GM21526 (cell line): ENCODE results near the gene ALPP.
"Not testable (repeated sequence)": the region's sequence is repeated elsewhere in the genome, so short reads cannot be mapped to it uniquely, and the experiment has no call there.

Experiments
- ATAC-seq: cut with Tn5 transposase; IDR thresholded peaks from one replicate; pipeline ENCODE4 v1.9.1; 2021; ENCODE audit warnings: moderate library complexity; ENCODE audit not compliant: unreplicated experiment, low FRiP score

The ALPP gene

DNA sequence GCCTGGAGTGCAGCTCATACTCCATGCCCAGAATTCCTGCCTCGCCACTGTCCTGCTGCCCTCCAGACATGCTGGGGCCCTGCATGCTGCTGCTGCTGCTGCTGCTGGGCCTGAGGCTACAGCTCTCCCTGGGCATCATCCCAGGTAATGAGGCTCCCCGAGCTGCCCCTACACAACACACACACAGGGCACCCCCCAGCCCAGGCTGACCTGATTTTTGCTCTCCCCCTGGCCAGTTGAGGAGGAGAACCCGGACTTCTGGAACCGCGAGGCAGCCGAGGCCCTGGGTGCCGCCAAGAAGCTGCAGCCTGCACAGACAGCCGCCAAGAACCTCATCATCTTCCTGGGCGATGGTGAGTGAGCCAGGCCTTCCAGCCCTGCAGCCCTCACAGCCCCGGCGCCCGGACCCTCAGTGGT, at the start of gene ALPP:
TSS of gene ALPP (plus strand) at position 17 of the 417 bp plus-strand sequence. CDS start at position 69, 52 bp downstream.
- not testable (repeated sequence) for ATAC-seq

DNA sequence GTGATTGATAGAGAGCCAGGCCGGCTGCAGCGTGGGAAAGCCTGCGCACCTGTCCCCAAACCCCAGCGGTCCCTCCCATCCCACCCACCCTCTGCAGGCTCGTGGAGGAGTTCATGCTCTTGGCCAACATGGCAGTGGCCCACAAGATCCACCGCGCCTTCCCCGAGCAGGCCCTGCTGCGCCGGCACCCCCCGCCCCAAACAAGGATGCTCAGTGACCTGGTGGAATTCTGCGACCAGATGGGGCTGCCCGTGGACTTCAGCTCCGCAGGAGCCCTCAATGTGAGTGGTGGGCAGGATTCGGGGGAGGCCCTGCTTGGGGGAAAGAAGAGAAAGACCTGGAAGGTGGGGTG, 48.9 kb upstream of the ALPP start:
- ATAC-seq, result no peak

DNA sequence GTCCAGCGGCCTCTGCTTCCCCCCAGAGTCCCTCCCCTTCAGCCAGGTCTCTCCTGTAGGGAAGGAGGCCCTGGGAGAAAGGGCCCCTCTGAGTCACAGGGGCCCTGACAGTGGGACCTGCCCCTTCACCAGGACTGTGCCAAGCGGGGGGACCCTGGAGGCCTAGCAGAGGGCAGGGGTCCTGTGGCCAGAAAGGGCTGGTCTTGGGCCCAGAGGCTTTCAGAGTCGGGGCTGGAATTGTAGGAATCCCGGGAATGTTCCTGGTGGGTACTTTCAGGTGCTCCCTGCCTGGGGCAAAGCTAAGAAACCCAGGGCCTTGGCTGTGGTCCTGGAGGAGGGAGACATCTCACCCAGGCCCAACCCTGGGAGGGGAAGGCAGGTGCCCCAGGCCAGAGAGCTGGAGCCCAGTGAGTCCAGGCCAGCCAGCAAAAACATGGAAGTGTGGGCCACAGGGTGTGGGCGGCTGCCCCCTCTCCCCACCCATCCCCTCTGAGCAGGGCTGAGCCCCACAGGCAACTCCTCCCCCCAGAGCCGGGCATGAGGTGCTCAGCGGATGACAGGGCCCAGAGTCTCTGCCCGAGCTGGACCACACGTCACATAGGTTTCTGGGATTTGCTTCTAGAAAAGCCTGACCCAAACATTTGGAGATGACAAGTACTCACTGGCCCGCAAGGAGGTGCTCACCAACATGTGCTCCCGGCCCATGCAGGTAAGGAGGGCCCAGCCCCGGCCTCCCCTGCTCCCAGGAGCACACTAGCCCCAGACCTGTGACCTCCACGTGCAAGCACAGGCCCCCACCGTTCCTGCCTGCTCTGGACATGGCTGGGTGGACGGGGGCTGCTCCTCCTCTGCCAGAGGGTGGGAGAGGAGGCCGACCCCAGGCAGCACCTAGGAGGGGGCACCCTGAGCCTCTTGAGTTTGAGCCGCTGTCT, 48.2 kb upstream of the ALPP start:
- ATAC-seq, result no peak

DNA sequence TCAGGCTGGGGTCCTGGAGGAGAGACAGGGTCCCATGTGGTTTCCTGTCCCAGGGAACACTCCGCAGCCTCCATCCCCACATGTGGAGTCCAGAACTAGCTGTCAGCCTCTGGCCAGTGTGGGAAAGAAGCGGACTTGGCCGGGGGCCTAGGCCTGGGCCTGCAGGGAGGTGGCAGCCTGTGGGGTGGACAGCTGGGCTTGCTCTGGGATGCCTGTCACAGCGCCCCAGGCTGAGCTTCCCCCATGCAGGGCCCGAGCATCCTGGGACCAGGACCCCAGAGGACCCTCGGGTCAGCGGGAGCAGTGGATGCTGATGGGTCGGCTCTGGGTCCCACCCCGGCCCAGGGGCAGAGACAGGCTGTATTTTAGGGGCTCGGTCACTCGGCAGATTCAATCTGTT, 47.5 kb upstream of the ALPP start:
- not testable (repeated sequence) for ATAC-seq

DNA sequence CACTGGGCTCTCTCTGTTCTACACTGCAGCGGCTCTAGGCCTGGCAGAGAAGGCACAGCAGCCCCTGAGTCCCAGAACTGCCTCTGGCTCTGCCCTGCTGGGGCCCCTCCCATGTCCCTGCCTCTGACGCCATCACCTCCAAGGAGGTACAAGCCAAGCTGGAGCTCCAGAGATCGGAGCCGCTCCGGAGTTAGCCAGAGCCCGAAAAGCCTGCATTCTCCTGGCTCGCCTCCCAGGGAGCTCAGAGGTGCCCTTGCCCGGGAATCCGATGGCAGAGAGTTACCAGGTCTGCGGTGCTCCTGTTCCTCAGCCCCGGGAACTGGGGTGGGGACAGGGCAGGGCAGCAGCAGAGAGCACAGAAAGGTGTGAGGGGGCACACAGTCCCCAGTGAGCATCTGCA, 46.9 kb upstream of the ALPP start:
- not testable (repeated sequence) for ATAC-seq

DNA sequence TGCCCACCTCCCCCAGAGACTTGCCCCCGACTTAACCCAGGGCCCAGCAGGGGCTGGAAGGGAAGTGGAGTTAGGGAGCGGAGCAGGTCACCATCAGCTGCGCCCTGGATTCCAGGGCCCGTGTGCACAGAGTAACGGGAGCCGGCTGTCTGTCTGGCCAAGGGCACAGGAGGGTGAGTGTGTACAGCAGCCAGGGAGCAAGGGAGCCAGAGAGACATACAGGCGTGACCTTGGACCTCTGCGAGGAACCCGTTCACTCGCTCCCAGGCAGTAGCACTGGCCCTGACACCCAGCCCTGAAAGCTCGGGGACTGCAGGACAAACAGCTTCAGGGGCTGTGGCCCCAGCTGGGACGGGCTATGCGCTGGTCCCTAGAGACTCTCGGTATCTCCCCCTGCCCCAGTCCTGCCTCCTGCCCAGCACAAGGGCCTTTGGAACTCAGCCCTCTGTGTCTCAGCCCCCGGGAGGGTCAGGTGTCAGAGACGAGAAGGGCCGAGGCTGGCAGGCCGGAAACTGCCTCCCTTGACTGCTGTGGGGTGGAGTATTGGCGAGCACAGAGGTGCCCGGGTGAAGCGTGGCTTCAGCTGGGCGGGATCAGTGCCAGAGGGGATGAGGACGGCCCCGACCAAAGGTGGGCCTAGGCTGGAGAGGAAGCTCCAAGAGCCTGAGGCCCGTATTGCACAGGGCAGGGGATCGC, 46.2 kb upstream of the ALPP start:
- ATAC-seq, result not testable (repeated sequence)

DNA sequence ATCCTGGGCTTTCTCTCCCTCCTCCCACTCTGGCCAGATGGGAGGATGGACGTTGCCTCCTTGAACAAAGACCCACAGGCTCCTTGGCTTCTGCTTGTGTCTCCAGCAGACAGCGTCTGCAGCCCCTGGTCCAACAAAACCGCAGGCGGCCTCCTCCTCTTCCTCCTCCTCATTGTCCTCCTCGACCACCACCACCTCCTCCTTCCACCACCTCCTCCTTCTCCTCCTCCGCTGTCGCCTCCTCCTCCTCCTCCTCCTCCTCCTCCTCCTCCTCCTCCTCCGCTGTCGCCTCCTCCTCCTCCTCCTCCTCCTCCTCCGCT, 45.7 kb upstream of the ALPP start:
- no peak for ATAC-seq

DNA sequence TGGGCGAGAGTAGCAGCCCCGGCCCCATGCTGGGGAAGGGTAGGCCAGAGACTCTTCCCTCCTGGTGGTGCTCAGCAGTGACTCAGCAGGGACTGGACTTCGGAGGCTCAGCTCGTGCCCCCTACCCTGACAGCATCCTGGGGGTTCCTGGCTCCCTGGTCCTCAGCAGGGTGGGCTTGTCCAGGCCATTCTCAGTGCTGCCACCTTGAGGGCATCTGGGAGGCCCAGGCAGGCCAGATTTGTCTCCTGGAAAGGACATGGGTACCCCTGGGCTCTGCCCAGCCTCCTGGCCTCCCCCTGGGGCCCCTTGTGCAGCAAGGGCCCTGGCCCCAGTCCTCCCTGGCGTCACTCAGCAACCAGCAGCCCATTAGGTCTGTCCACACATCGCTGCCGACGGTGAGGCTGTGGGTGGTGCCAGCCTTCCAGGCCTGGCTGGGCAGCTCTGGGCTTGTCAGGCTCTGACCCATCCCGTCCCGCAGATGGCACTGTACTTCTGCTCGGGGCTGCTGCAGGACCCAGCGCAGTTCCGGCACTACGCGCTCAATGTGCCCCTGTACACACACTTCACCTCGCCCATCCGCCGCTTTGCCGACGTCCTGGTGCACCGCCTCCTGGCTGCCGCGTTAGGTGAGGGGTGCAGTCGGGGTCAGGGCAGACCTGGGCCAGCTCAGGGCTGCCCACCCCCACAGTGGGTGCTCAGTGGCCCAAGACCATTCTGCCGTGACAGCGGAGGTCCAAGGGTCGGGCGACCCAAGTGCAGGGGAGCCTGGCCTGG, 45.0 kb upstream of the ALPP start:
- ATAC-seq, result no peak

DNA sequence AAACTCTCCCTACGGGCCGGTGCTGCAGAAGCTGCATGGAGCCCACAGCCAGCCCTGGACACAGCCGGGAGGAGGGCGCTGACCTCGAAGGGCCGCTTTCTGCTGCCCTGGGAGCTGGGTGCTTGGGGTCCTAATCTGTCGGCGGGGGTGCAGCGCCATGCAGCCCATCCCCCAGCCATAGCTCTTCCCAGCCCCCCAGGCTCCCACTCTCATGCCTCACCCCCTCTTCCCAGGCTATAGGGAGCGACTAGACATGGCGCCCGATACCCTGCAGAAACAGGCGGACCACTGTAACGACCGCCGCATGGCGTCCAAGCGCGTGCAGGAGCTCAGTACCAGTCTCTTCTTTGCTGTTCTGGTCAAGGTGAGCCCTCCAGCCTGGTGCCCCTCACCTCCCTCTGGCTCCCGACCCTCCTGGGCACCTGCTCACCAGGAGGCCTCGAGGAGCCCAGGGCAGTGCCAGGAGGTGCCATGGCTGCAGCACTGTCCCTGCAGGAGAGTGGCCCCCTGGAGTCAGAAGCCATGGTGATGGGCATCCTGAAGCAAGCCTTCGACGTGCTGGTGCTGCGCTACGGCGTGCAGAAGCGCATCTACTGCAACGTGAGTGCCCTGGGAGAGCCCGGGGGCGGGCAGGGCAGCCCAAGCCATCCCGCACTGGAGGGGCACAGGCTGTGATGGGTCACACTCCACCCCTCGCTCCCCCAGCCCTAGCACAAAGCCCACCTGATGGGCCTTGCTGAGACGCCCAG, 44.2 kb upstream of the ALPP start:
- not testable (repeated sequence) for ATAC-seq

DNA sequence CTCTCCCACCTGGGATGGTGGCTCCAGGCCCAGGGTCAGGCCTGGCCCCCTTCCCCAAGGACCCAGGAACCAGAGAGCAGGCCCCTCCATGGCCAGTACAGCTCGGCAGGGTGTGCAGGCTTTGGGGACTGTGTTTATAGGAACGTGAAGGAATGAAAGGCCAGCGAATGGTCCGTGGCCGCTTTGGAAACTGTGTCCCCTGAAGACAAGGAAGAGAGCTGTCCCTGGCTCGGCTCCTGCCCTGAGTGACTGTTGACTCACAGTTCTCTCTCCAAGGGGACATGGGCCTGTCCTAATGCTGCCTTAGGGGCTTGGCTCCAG, 43.7 kb upstream of the ALPP start:
- ATAC-seq, result not testable (repeated sequence)

DNA sequence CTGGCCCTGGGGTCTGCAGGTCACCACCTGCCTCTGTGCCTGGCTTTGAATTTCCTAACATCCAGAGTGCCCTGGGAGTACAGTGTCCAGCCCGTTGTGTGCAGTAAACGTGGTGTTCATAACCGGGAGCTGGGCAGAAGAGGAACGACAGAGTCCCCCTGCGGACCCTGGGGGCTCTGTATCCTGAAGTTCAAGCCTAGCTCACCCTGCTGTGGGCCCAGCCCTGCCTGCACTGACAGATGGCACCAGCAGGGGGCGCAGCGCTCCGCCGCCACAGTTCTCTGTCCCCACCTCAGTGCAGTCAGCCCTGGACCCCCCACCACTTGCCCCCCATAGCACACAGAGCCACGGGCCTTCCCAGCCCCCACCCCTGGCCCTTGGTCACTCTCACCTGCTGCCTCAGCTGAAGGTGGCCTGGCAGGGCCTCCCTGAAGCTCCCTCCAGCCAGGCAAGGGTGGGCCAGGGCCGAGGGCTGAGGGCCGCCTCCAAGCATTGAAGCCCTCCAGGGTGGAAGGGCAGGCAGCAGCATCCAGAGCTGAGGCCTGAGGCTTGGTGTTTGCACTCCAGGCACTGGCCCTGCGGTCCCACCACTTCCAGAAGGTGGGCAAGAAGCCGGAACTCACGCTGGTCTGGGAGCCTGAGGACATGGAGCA, 43.2 kb upstream of the ALPP start:
- ATAC-seq, result not testable (repeated sequence)

DNA sequence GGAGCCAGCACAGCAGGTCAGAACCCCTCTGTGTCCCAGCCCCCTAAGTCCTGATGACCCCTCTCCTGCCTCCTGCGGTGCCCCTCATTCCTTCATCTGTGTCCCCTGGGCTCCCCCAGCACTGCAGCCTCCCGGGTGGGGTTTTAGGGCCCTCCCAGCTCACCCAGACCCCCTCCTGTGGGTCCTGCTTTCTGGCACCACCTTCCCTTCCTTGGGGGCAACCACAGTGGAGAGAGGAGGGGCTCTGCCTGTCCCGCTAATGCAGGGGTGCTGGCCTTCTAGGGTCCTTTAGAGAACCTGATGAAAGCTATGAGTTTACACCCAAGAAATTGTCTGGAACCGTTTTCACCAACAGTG, 42.7 kb upstream of the ALPP start:
- ATAC-seq, result no peak

DNA sequence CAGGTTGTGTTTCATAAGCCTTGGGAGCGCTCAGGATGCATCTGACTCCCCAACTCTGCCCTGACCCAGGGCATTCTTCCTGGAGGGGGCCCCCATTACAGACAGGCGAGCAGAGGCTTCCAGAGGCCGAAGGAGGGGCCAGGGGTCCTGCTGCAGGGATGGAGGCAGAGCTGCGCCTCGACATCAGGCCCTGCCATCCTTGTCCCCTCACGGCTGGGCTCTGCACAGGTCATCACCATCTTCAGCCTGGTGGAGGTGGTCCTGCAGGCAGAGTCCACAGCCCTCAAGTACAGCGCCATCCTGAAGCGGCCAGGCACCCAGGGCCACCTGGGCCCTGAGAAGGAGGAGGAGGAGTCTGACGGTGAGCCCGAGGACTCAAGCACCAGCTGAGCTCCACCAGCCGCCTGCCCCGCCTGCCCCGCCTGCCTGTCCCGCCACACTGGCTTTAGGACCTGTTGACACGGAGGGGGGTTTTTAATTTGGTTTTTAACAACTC, 42.3 kb upstream of the ALPP start:
- ATAC-seq, result no peak

DNA sequence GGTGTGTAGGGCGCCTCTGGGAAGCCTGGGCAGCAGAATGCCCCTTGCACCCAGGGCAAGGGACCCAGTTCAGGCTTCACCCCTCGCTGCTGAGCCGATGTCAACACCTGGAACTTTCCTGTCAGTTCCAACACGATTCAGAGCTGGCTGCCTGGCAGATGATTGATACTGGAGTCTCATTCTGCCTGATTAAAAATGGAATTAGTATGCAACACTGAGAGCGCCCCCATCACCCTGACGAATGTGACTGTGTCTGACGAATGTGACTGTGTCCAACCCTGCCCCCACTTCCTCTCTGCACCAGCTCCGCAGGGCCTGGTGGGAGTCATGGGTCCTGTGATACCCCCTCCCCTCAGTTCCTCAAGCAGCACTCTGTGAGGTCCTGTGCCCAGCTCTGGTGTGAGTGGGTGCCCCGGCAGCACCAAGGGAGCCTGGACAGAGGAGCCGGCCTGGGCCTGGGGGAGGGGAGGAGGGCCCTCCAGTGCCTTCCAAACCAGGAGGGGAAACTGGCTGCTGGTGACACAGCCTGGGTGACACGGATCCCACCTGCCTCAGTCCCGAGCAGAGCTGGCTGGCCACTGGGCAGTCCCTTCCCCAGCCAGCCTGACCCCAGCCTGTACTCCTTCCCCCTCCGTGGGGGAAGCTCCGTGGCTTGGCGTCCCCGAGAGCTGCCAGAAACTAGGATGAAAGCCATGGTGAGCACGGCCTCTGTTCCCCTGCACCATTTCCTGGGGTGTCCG, 41.4 kb upstream of the ALPP start:
- ATAC-seq, result no peak

DNA sequence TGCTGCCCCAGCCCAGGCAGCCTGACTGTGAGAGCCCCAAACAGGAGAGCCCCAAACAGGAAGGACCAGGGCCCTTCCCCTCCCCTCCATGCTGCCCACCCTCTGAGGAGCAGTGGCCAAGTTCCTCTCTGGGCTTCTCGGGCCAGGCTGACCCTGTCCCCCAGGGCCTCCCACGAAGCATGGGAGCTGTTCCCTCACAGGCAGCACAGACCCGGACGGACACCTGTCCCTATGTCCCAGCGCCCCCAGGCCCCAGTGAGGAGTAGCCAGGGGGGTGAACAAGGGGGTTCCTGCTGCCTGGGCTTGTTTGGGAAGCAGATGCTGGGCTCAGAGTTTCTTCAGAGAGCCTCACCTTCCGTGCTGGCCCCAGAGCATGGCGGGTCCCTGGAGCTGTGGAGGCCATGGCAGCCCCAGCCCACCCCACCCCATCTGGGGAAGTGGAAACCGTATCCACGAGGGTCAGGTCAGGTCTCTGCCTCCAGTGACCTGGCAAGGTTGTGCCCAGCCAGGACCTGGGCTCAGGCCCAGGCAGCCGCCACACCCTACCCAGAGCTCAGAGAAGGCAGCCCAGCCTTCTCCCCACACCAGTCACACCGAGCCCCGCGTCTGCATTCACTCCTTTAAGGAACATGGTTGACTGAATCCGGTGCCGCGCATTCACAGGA, 40.3 kb upstream of the ALPP start:
- not testable (repeated sequence) for ATAC-seq

DNA sequence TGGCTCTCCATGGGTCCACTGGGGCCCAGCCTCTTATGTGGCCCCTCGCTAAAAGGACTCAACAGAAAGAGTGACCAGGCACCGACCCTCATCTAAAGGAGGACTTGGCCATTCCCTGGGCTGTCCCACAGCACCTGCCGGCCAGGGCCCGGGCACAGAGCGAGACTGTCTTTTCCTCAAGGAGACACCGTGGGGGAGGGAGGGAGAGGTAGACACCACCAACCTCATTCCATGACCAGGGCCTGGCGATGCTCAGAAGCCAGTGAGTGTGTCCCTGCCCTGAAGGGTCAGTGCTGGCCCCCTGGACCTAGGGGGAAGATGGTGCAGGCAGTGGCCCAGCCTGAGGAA, 39.8 kb upstream of the ALPP start:
- ATAC-seq, result no peak

DNA sequence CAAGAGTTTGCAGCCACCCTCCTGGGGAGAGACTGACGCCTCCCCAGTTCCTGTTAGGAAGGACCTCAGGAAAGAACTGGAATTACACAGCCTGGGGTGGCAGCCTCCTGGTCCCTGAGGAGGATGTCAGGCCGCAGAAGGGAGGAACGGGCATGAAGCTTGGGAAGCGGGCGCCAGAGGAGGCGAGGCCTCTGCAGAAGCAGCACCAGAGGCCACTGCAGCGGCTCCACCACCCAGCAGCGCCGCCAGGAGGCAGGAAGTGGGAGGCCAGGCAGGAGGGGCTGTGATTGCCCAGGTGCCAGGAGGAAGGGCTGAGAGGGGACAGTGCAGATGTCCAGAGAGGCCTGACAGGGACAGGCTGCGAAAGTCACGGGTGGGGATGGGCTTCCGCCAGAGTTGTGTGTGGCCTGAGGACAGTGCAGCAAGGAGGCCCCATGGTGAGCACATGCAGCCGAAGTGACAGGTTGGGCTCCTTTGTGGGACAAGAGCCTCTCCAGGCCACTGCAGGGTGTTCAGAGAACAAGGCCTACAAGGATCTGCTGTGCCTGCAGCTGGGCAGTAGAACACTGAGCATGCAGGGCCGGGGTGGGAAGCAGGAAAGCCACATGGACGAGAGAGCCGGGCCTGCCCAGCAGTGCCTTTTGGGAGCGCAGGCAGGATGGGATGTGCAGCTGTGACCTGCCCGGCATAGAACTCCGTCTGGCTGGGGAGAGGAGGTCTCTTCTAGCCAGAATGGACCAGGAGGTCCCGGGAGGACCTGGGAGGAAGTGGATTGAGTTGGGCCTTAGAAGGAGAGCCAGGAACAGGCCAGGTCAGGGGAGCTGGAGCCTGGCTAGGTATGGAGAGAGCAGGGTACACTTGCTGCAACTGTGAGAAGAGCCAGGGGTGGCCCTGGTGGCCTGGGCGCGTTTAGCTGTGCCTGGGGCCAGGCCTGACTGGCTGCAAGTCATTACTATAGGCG, 39.1 kb upstream of the ALPP start:
- ATAC-seq, result no peak
